Activated CD8-positive, alpha-beta T cell treated with anti-CD3 and anti-CD28 coated beads for 36 hours (primary cell): ENCODE measurements around the gene GALNT5. TPM values are rescaled to one million over a fixed set of nuclear protein-coding genes. Genes with fewer than 3 reads are reported as not detected.

ENCODE experiments used
- ATAC-seq: fragments of 200-7000 bp; cut with Tn5 transposase; one replicate; pipeline ENCODE4 v1.10.0; 2021; ENCODE audit warnings: mild to moderate bottlenecking, moderate library complexity
- CTCF ChIA-PET: fragments of 350-600 bp; sonication (Branson Sonifier 250); formaldehyde crosslinking; loops from one replicate; lab custom pipeline; 2021; ENCODE audit warnings: antibody characterized with exemption; lab: Charles Lee
- POLR2A ChIA-PET: fragments of 350-600 bp; sonication (Branson Sonifier 250); formaldehyde crosslinking; loops from one replicate; lab custom pipeline; 2021; ENCODE audit warnings: antibody characterized with exemption; lab: Charles Lee
- DNase-seq: peaks from one replicate; pipeline ENCODE4 v3.0.0-alpha.2; 2020
- H3K27ac Mint-ChIP-seq: one replicate; pipeline ENCODE4 v1.8.0; 2021; ENCODE audit warnings: mild to moderate bottlenecking, mixed read lengths
- H3K27me3 Mint-ChIP-seq: one replicate; pipeline ENCODE4 v1.8.0; 2021; ENCODE audit warnings: mixed read lengths
- H3K36me3 Mint-ChIP-seq: one replicate; pipeline ENCODE4 v1.8.0; 2021; ENCODE audit warnings: low read depth, mixed read lengths
- H3K4me1 Mint-ChIP-seq: one replicate; pipeline ENCODE4 v1.8.0; 2021; ENCODE audit warnings: low read depth, mixed read lengths
- H3K4me3 Mint-ChIP-seq: one replicate; pipeline ENCODE4 v1.8.0; 2021; ENCODE audit warnings: mild to moderate bottlenecking, moderate library complexity, mixed read lengths
- H3K9me3 Mint-ChIP-seq: one replicate; pipeline ENCODE4 v1.8.0; 2021; ENCODE audit warnings: mixed read lengths
- CTCF ChIP-seq: fragments of 200-600 bp; IDR thresholded peaks from one replicate; pipeline ENCODE4 v1.8.0; 2022; ENCODE audit warnings: antibody characterized with exemption, mild to moderate bottlenecking
- intact Hi-C: fragments of 100-400 bp; cut with micrococcal nuclease; formaldehyde crosslinking; loops from one replicate; pipeline ENCODE4 v1.10.0; 2022
- total RNA-seq, 2 experiments: library from RNA; stranded (reverse); gene quantifications; one replicate each; pipeline ENCODE4 v1.2.3, GENCODE V29; 2021

Gene GALNT5
- total RNA-seq, 2 experiments from 2014 or later, result not detected

DNA sequence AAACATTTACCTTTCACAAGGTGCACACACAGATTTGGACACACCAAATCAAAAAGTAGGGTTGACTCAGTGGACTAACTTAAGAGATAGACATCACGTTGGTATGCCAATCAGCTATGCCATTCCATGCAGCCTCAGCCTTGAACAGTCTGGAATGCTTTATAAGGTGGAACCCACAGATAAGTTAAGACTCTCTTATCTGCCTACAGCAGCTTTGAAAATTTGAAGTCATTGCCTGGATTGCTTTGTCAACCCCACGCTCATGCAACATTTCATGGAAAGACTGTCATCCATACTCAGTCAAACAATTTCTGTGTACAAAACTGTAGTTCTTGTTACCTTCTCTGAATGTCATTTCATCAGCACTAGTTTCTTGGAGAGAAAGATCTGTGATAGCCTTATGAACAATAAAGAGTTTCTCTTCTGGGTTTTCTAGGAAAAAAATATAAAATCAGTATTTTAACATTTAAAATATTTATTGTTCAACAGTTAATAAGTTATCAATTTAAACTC is 66.9 kb downstream of the GALNT5 start:
- Mint-ChIP-seq H3K36me3 (peaks cover 13% of the 10 kb centered on the region), H3K4me3 (no peak overlapping the region), H3K9me3 (no peaks in the 10 kb centered on the region), H3K4me1 (peaks cover 37% of the 10 kb centered on the region), H3K27ac (no peak overlapping the region), H3K27me3 (no peaks in the 10 kb centered on the region)
- ATAC-seq (no peak), DNase-seq (no peak)
- no peak for TF ChIP-seq CTCF
- POLR2A ChIA-PET, result interaction anchor here (0.9 to 5.2 kb wide), 5 partner anchors 21 to 119 kb away, joined by 3 to 26 read pairs (median 3); no protein-coding TSS in a partner anchor
- intact Hi-C loops, result no loop called here
- CTCF ChIA-PET, result interaction anchor here (0.9 to 16.6 kb wide), 5 partner anchors 13 to 173 kb away, joined by 4 to 246 read pairs (median 55); no protein-coding TSS in a partner anchor

- ATAC-seq (no peak), DNase-seq (no peak)
- H3K4me3 Mint-ChIP-seq, result no peak within 1 kb of the TSS
- no peak for TF ChIP-seq CTCF
- H3K27me3 Mint-ChIP-seq, result no peaks in the 10 kb centered on the region
- ChIA-PET CTCF (interaction anchor here (0.7 to 16.6 kb wide), 20 partner anchors 8 to 699 kb away, joined by 3 to 246 read pairs (median 15); no protein-coding TSS in a partner anchor), POLR2A (interaction anchor here (0.9 to 5.2 kb wide), 6 partner anchors 79 to 118 kb away, joined by 3 to 42 read pairs (median 5); no protein-coding TSS in a partner anchor)
- H3K36me3 Mint-ChIP-seq, result peaks cover 12% of the 10 kb centered on the region
- H3K4me1 Mint-ChIP-seq, result peaks cover 49% of the 10 kb centered on the region
- no peaks in the 10 kb centered on the region for H3K9me3 Mint-ChIP-seq
- peak within 1 kb of the TSS; percentile 10 for H3K27ac Mint-ChIP-seq
- intact Hi-C loops, result loop anchor here (5.0 kb wide), 1 partner anchor 87 kb away; no protein-coding TSS in a partner anchor
Observed at GRCh38 chr2:157325786-157326185, 68.3 kb downstream of the GALNT5 start, which contains the start of gene ERMN. TSS of gene ERMN (minus strand) at chr2:157325824. CDS start at chr2:157325642, 182 bp downstream.

GRCh38 chr2:157326698-157327097 is 69.2 kb downstream of the GALNT5 start:
- POLR2A ChIA-PET, result interaction anchor here (1.0 to 5.2 kb wide), 10 partner anchors 19 to 117 kb away, joined by 3 to 42 read pairs (median 6); no protein-coding TSS in a partner anchor
- no peak for TF ChIP-seq CTCF
- CTCF ChIA-PET, result interaction anchor here (0.7 to 16.6 kb wide), 35 partner anchors 9 to 301 kb away, joined by 3 to 246 read pairs (median 9); no protein-coding TSS in a partner anchor
- no peak overlapping the region for H3K4me3 Mint-ChIP-seq
- H3K9me3 Mint-ChIP-seq, result no peaks in the 10 kb centered on the region
- no peak for DNase-seq
- peaks cover 4% of the 10 kb centered on the region for H3K36me3 Mint-ChIP-seq
- ATAC-seq, result no peak
- peak overlapping the region; percentile 10 for H3K27ac Mint-ChIP-seq
- H3K27me3 Mint-ChIP-seq, result no peaks in the 10 kb centered on the region
- intact Hi-C loops, result loop anchor here (5.0 kb wide), 1 partner anchor 86 kb away; no protein-coding TSS in a partner anchor
- peaks cover 52% of the 10 kb centered on the region for H3K4me1 Mint-ChIP-seq

GRCh38 chr2:157327200-157327599 is 69.7 kb downstream of the GALNT5 start:
- Mint-ChIP-seq H3K4me1 (peaks cover 56% of the 10 kb centered on the region), H3K36me3 (peaks cover 4% of the 10 kb centered on the region), H3K4me3 (peak overlapping the region; percentile 45), H3K27ac (peak overlapping the region; percentile 80), H3K27me3 (no peaks in the 10 kb centered on the region), H3K9me3 (no peaks in the 10 kb centered on the region)
- ATAC-seq (peak; percentile 28), DNase-seq (no peak)
- intact Hi-C loops, result loop anchor here (5.0 kb wide), 1 partner anchor 85 kb away; no protein-coding TSS in a partner anchor
- ChIA-PET CTCF (interaction anchor here (0.6 to 16.6 kb wide), 50 partner anchors 10 to 427 kb away, joined by 3 to 246 read pairs (median 7); partner anchors contain the start of gene CYTIP), POLR2A (interaction anchor here (0.7 to 5.2 kb wide), 17 partner anchors 9 to 143 kb away, joined by 3 to 42 read pairs (median 5); partner anchors contain the start of gene CYTIP)
- TF ChIP-seq CTCF, result no peak
